MCF 10A (cell line): ENCODE measurements around the gene MAN1C1. TPM values are rescaled to one million over a fixed set of nuclear protein-coding genes. Genes with fewer than 3 reads are reported as not detected.

Source experiments
- BruUV-seq: library from RNA; stranded (reverse); fragments of 400-500 nt; replicated peaks from 2 replicates; lab custom pipeline; 2021; lab: Mats Ljungman, UMichigan
- CTCF ChIA-PET: fragments of 300-600 bp; sonication (Branson Sonifier 250); formaldehyde crosslinking; extraction: SDS; loops from one replicate; lab custom pipeline; 2021; ENCODE audit warnings: antibody characterized with exemption, inconsistent platforms; lab: Yijun Ruan, JAX
- POLR2A ChIA-PET: fragments of 300-600, 350-650 bp; sonication (Branson Sonifier 250); formaldehyde crosslinking; extraction: SDS; loops from one replicate; lab custom pipeline; 2020; ENCODE audit warnings: antibody characterized with exemption, inconsistent platforms; lab: Yijun Ruan, JAX
- DNase-seq: peaks from one replicate; pipeline ENCODE4 v3.0.0-alpha.2; 2018; ENCODE audit not compliant: unreplicated experiment
- H3K27ac Mint-ChIP-seq: one replicate; pipeline ENCODE4 v1.8.0; 2022; ENCODE audit warnings: mild to moderate bottlenecking, low read depth, mixed read lengths; ENCODE audit not compliant: unreplicated experiment
- H3K27me3 Mint-ChIP-seq: one replicate; pipeline ENCODE4 v1.8.0; 2022; ENCODE audit warnings: mixed read lengths; ENCODE audit not compliant: insufficient read depth, unreplicated experiment
- H3K36me3 Mint-ChIP-seq: one replicate; pipeline ENCODE4 v1.8.0; 2022; ENCODE audit warnings: mild to moderate bottlenecking, moderate library complexity, mixed read lengths; ENCODE audit not compliant: insufficient read depth, unreplicated experiment
- H3K4me1 Mint-ChIP-seq: one replicate; pipeline ENCODE4 v1.8.0; 2022; ENCODE audit warnings: mixed read lengths; ENCODE audit not compliant: insufficient read depth, unreplicated experiment
- H3K4me3 Mint-ChIP-seq: one replicate; pipeline ENCODE4 v1.8.0; 2022; ENCODE audit warnings: mild to moderate bottlenecking, moderate library complexity, mixed read lengths; ENCODE audit not compliant: unreplicated experiment
- H3K9me3 Mint-ChIP-seq: one replicate; pipeline ENCODE4 v1.8.0; 2022; ENCODE audit warnings: mixed read lengths; ENCODE audit not compliant: unreplicated experiment
- CTCF ChIP-seq: fragments of 200-600 bp; IDR thresholded peaks from one replicate; pipeline ENCODE4 v1.8.0; 2022; ENCODE audit warnings: antibody characterized with exemption, mild to moderate bottlenecking; ENCODE audit not compliant: unreplicated experiment
- intact Hi-C: fragments of 100-400 bp; cut with micrococcal nuclease; formaldehyde crosslinking; loops from 2 replicates; pipeline ENCODE4 v1.14.1; 2022
- total RNA-seq: library from RNA; stranded (reverse); gene quantifications from 2 replicates; pipeline ENCODE4 v1.2.3, GENCODE V29; 2022

MAN1C1 gene
- total RNA-seq, 1 experiment from 2014 or later: not detected

DNA sequence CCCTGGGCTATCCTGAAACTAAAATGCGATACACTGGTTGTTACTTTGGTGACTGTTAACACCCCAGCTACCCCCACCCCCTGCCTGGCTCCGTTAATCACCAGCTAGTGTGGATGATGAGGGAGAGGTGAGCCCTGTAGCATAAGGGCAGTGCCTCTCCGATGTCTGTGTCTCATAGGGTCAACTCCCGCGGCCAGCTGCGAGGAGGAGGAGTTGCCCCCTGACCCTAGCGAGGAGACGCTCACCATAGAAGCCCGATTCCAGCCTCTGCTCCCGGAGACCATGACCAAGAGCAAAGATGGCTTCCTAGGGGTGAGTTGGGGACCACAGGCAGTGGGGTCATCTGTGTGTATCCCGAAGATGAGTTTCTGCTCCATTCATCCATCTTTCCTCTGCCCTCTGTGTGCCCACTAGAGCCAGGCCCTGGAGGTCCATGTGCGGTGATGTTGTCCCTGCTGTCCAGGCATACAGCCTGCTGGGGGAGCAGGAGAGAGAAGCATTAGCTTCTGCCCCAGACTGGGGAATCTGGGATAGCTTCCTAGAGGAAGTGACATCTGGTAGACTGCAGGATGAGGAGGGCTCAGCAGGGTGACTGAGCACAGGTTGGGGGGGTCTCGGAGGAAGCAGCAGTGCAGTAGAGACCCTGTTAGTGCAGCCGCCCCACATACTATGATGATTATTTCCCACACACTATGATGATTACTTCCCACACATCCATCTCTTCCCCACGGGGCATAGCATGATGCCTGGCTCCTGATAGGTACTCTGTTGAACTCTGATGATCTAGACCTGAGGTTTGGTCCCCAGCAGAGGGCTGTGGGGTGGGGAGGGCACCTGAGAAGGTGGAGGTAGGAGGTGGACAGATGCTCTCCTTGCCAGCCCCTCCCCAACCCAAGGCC, 188.6 kb downstream of the MAN1C1 start:
- Mint-ChIP-seq H3K36me3 (no peaks in the 10 kb centered on the region), H3K4me3 (no peak overlapping the region), H3K9me3 (no peaks in the 10 kb centered on the region), H3K27ac (peak overlapping the region; percentile 73), H3K4me1 (peaks cover 16% of the 10 kb centered on the region), H3K27me3 (no peaks in the 10 kb centered on the region)
- no peak for DNase-seq
- intact Hi-C loops: no loop called here
- TF ChIP-seq CTCF: no peak
- no TSS peak for BruUV-seq
- ChIA-PET POLR2A (interaction anchor here (0.5 to 1.0 kb wide), 4 partner anchors 13 to 1400 kb away, joined by 3 to 4 read pairs (median 4); partner anchors contain the start of gene MTFR1L), CTCF (interaction anchor here (0.6 kb wide), 1 partner anchor 1169 kb away, joined by 3 read pairs; no protein-coding TSS in a partner anchor)

DNA sequence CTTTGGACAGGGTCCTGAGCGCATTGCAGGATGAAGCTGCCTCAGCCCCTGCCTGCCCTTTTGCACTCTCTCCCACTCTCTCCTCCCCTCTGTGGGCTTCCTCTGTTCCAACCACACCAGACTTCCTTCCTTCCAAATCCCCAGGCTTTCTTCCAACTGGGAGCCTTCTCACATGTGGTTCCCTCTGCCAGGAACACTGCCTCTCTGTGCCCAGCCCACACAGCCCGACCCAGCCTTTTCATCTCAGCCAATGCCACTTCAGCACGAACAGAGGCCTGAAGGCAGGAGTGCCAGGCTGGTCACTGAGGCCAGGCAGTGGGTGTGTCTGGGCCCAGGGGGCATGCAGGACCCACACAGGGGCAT, 189.3 kb downstream of the MAN1C1 start:
- H3K27ac Mint-ChIP-seq: peak overlapping the region; percentile 73
- H3K36me3 Mint-ChIP-seq: no peaks in the 10 kb centered on the region
- POLR2A ChIA-PET: interaction anchor here (1.0 kb wide), 1 partner anchor 13 kb away, joined by 4 read pairs; no protein-coding TSS in a partner anchor
- intact Hi-C loops: no loop called here
- no peaks in the 10 kb centered on the region for H3K9me3 Mint-ChIP-seq
- H3K4me1 Mint-ChIP-seq: peaks cover 10% of the 10 kb centered on the region
- no peak for TF ChIP-seq CTCF
- DNase-seq: no peak
- no peaks in the 10 kb centered on the region for H3K27me3 Mint-ChIP-seq
- no TSS peak for BruUV-seq
- no peak overlapping the region for H3K4me3 Mint-ChIP-seq
- CTCF ChIA-PET: interaction anchor here (0.6 kb wide), 1 partner anchor 1170 kb away, joined by 3 read pairs; no protein-coding TSS in a partner anchor

GRCh38 chr1:25806418-25806817, 189.8 kb downstream of the MAN1C1 start:
- BruUV-seq: no TSS peak
- intact Hi-C loops: no loop called here

More at GRCh38 chr1:25806418-25806817, 189.8 kb downstream of the MAN1C1 start:
- Mint-ChIP-seq H3K27ac (no peak overlapping the region), H3K9me3 (no peaks in the 10 kb centered on the region), H3K36me3 (no peaks in the 10 kb centered on the region), H3K27me3 (no peaks in the 10 kb centered on the region), H3K4me1 (peaks cover 8% of the 10 kb centered on the region), H3K4me3 (no peak overlapping the region)
- ChIA-PET CTCF (interaction anchor here (0.6 to 1.1 kb wide), 2 partner anchors 198 to 1171 kb away, joined by 3 read pairs; no protein-coding TSS in a partner anchor), POLR2A (interaction anchor here (1.0 kb wide), 1 partner anchor 12 kb away, joined by 4 read pairs; no protein-coding TSS in a partner anchor)
- TF ChIP-seq CTCF: no peak
- no peak for DNase-seq
